LNCAP (cell line): Measurements from ENCODE around the gene TMEM125.

ENCODE experiments used
- TF ChIP-seq, protein P1 (sequence below): fragments of 450-650 bp; IDR thresholded peaks from 2 replicates; pipeline ENCODE4 v1.5.1; 2017; ENCODE audit warnings: mild to moderate bottlenecking

Gene TMEM125

GRCh38 chr1:43237121-43237520 is 32.7 kb upstream of the TMEM125 start:
- TF ChIP-seq, protein P1, sequence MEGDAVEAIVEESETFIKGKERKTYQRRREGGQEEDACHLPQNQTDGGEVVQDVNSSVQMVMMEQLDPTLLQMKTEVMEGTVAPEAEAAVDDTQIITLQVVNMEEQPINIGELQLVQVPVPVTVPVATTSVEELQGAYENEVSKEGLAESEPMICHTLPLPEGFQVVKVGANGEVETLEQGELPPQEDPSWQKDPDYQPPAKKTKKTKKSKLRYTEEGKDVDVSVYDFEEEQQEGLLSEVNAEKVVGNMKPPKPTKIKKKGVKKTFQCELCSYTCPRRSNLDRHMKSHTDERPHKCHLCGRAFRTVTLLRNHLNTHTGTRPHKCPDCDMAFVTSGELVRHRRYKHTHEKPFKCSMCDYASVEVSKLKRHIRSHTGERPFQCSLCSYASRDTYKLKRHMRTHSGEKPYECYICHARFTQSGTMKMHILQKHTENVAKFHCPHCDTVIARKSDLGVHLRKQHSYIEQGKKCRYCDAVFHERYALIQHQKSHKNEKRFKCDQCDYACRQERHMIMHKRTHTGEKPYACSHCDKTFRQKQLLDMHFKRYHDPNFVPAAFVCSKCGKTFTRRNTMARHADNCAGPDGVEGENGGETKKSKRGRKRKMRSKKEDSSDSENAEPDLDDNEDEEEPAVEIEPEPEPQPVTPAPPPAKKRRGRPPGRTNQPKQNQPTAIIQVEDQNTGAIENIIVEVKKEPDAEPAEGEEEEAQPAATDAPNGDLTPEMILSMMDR, result no peak

- TF ChIP-seq, protein P1, result peak; percentile 71
Measured at GRCh38 chr1:43238085-43238484, 31.7 kb upstream of the TMEM125 start.

DNA sequence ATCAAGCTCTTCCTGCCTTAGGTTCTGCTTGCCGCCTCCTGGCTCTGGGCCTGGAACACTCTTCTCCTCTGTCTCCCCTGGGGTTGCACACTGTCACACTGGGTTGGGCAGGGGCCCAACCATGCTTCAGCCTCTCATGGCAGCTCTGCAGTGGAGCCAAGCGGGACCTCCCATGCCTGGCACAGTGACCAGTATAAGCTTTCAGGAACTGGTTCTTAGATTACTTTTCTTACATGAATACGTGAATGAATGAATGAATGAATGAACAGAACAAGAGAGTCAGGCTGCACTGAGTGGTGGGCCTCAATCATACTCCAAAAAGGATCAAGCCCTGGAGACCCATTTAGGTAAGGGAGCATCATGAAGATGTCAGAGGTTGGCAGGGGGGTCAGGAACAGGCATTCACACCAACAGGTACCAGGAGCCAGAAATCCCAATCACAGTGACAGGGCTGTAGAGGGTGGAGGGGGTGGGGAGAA is 30.8 kb upstream of the TMEM125 start:
- TF ChIP-seq, protein P1, result no peak

GRCh38 chr1:43239484-43239883 is 30.3 kb upstream of the TMEM125 start:
- TF ChIP-seq, protein P1, result no peak

GRCh38 chr1:43241413-43241836 is 28.4 kb upstream of the TMEM125 start:
- TF ChIP-seq, protein P1, result no peak

DNA sequence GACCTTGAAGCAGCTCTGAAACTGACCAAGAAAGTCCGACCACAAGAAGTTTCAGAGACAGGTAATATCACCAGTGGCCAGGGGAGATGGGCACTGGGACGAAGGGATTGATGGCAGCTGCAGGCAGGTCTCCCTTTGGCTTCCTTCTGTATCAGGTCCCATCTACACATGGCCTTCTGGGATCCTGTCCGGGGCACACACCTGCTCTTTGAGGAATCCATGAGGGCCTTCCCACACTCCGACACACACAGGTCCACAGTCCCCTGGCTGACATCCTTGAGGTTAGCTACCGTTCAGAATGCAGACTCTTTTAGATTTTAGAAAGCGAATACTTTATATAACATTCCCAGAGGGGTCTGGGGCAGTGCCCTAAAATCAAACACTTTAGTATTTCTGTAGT is 26.5 kb upstream of the TMEM125 start:
- TF ChIP-seq, protein P1, result no peak

DNA sequence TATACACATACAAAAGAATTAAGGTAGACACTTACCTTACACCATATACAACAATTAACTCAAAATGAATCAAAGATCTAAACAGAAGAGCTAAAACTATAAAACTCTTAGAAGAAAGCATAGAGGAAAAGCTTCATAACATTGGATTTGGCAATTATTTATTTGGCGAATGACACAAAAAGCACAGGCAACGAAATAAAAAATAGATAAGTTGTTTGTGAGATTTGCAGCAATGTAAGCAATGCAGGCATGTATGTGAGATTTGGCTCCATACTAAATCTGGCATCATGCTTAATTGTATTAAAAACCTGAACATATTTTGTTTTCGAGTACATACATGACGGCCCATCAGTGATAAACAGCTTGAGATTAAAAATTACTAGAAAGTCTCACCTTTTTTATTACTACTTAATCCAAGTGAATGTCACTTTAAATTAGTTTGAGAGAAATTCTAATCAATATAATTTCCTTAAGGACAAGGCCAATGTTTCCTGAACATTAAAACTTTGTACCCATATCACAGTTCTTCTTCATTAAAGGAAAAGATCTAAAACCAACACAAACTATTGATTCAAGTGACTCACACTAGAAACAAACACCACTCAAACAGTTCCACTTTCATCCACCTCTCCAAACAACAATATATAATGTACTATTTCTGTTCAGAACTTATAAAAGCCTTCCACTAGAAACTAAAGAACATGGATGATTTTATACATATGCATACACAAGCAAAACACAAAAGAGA is 23.1 kb upstream of the TMEM125 start:
- TF ChIP-seq, protein P1, result no peak
